ENCODE measurements around the gene OPRM1. TPM values are rescaled to one million over a fixed set of nuclear protein-coding genes. Genes with fewer than 3 reads are reported as not detected.

Gene OPRM1
- total RNA-seq, 2 experiments from 2014 or later, result not detected

- Mint-ChIP-seq H3K27ac (no peak overlapping the region), H3K9me3 (no peaks in the 10 kb centered on the region), H3K36me3 (ENCODE audit: low read depth) (no peaks in the 10 kb centered on the region), H3K4me3 (no peak overlapping the region), H3K4me1 (no peaks in the 10 kb centered on the region), H3K27me3 (peaks cover 4% of the 10 kb centered on the region)
- DNase-seq, result no peak
- ChIA-PET POLR2A (no interaction called here), CTCF (interaction anchor here (0.7 kb wide), 1 partner anchor 138 kb away, joined by 3 read pairs; no protein-coding TSS in a partner anchor)
Measured at GRCh38 chr6:154138793-154139192, 99.8 kb downstream of the OPRM1 start.

GRCh38 chr6:154139892-154140291, 100.9 kb downstream of the OPRM1 start:
- CTCF ChIA-PET, result no interaction called here
- no peak overlapping the region for H3K4me3 Mint-ChIP-seq
- H3K4me1 Mint-ChIP-seq, result no peaks in the 10 kb centered on the region
- POLR2A ChIA-PET, result no interaction called here
- no peak for DNase-seq
- H3K9me3 Mint-ChIP-seq, result no peaks in the 10 kb centered on the region
- H3K27me3 Mint-ChIP-seq, result peaks cover 4% of the 10 kb centered on the region
- no peaks in the 10 kb centered on the region for H3K36me3 Mint-ChIP-seq (ENCODE audit: low read depth)
- H3K27ac Mint-ChIP-seq, result no peak overlapping the region

GRCh38 chr6:154140743-154141142, 101.7 kb downstream of the OPRM1 start:
- Mint-ChIP-seq H3K27ac (no peak overlapping the region), H3K27me3 (peaks cover 4% of the 10 kb centered on the region), H3K4me1 (no peaks in the 10 kb centered on the region), H3K4me3 (no peak overlapping the region), H3K9me3 (no peaks in the 10 kb centered on the region), H3K36me3 (ENCODE audit: low read depth) (no peaks in the 10 kb centered on the region)
- CTCF ChIA-PET, result no interaction called here
- POLR2A ChIA-PET, result no interaction called here
- DNase-seq, result no peak

- no peaks in the 10 kb centered on the region for H3K36me3 Mint-ChIP-seq (ENCODE audit: low read depth)
- DNase-seq, result no peak
- no peaks in the 10 kb centered on the region for H3K9me3 Mint-ChIP-seq
- CTCF ChIA-PET, result no interaction called here
- H3K27me3 Mint-ChIP-seq, result peaks cover 5% of the 10 kb centered on the region
- H3K4me1 Mint-ChIP-seq, result no peaks in the 10 kb centered on the region
- POLR2A ChIA-PET, result no interaction called here
- H3K4me3 Mint-ChIP-seq, result no peak overlapping the region
- H3K27ac Mint-ChIP-seq, result no peak overlapping the region
Measured at GRCh38 chr6:154143753-154144152, 104.7 kb downstream of the OPRM1 start.

DNA sequence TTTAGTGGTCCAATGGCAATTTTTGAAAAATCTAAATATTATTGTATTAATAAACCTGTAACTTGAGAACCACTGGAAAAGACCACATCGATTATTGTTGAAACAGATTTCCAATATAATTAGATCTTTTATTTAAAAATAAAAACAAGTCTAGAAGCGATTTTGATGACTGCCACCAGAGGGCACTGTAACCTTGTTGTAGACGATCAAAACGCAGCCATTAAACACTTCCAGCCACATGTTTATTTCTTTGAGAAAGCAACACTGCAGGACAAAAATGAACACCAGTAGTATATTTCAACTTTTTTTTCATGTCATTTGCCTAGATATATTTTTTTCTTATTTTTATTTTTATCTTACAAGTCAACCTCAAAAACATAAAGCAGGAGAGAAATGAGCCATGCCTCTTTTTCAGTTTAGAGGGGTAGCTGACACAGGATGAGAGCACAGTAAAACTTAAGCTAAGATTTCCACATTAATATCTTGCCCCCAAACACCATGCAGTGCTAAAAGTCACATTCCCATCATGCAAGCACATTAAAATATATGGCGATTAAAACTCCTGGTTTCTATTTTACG, 115.4 kb downstream of the OPRM1 start:
- ChIA-PET CTCF (interaction anchor here (0.7 to 3.9 kb wide), 12 partner anchors 10 to 772 kb away, joined by 3 to 86 read pairs (median 4); no protein-coding TSS in a partner anchor), POLR2A (no interaction called here)
- peak; percentile 67 for DNase-seq
- H3K36me3 Mint-ChIP-seq (ENCODE audit: low read depth), result peaks cover 3% of the 10 kb centered on the region
- H3K27me3 Mint-ChIP-seq, result no peaks in the 10 kb centered on the region
- no peak overlapping the region for H3K27ac Mint-ChIP-seq
- no peak overlapping the region for H3K4me3 Mint-ChIP-seq
- H3K4me1 Mint-ChIP-seq, result peaks cover 27% of the 10 kb centered on the region
- H3K9me3 Mint-ChIP-seq, result no peaks in the 10 kb centered on the region

DNA sequence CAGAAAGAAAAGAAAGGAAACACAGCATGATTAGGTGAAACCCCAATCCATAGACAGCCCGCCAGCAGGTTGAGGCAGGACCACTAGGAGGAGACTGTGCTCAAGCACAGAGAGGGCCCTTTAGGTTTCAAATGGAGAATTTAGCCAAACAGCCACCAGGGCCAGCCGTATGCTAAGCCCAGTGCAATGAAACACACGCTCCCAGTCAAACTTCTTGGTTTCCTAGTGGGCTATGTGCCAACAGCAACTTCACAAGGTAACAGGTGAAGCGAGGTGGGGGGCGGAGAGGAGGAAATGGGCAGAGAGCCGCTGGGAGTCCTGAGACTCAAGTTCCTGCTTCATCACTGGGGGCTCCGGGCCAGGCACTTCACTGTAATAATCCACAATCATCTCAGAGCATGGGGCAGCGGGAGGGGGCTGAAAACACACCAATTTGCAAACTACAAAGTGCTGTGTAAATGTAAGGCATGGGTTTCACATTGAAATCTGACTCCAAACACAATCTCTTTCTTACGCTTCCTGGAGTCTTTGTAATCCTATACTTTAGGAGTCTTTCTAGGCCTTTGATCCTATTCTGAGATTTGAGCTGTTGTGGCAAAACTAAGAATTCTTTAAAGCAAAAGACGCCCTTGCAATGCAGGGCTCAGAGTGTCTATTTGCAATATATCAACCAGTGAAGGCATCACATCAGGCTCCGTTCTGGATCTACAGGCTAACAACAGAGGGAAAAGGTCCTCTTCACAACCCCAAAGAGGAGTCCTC, 117.3 kb downstream of the OPRM1 start:
- no peaks in the 10 kb centered on the region for H3K27me3 Mint-ChIP-seq
- no peaks in the 10 kb centered on the region for H3K9me3 Mint-ChIP-seq
- ChIA-PET POLR2A (interaction anchor here (1.0 to 2.8 kb wide), 5 partner anchors 13 to 121 kb away, joined by 3 to 10 read pairs (median 6); no protein-coding TSS in a partner anchor), CTCF (interaction anchor here (0.8 to 5.9 kb wide), 7 partner anchors 39 to 519 kb away, joined by 3 to 86 read pairs (median 5); no protein-coding TSS in a partner anchor)
- peak; percentile 64 for DNase-seq
- peak overlapping the region; percentile 52 for H3K27ac Mint-ChIP-seq
- H3K4me3 Mint-ChIP-seq, result peak overlapping the region; percentile 58
- peaks cover 7% of the 10 kb centered on the region for H3K36me3 Mint-ChIP-seq (ENCODE audit: low read depth)
- H3K4me1 Mint-ChIP-seq, result peaks cover 27% of the 10 kb centered on the region

DNA sequence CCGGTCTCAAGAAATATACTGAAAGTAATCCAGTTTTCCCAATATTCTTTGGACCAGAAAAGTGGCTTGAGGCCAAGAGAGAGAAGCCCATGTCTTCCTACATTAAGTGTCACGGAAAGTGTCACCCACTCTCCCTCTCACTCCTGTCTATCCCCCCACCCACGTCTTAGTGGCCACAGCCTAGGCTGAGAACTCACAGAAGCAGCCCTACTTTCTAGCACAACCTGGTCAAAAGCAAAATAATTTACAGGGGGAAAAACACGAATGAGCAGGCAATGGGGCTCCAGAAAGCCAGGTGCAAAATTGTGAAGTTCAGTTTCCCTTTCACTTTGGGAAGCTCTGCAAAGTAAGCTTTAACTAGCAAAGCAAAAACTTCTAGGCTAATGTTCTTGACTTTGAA, 118.0 kb downstream of the OPRM1 start:
- Mint-ChIP-seq H3K36me3 (ENCODE audit: low read depth) (peaks cover 7% of the 10 kb centered on the region), H3K4me1 (peaks cover 27% of the 10 kb centered on the region), H3K27ac (peak overlapping the region; percentile 30), H3K9me3 (no peaks in the 10 kb centered on the region), H3K27me3 (no peaks in the 10 kb centered on the region), H3K4me3 (peak overlapping the region; percentile 58)
- ChIA-PET CTCF (interaction anchor here (0.8 to 5.9 kb wide), 11 partner anchors 15 to 518 kb away, joined by 3 to 78 read pairs (median 5); no protein-coding TSS in a partner anchor), POLR2A (interaction anchor here (0.7 to 2.8 kb wide), 6 partner anchors 12 to 120 kb away, joined by 3 to 10 read pairs (median 5); no protein-coding TSS in a partner anchor)
- DNase-seq, result no peak

GRCh38 chr6:154157706-154158105, 118.7 kb downstream of the OPRM1 start:
- ChIA-PET POLR2A (interaction anchor here (0.7 to 2.8 kb wide), 6 partner anchors 12 to 120 kb away, joined by 3 to 10 read pairs (median 5); no protein-coding TSS in a partner anchor), CTCF (interaction anchor here (0.9 to 5.9 kb wide), 10 partner anchors 14 to 518 kb away, joined by 3 to 78 read pairs (median 5); no protein-coding TSS in a partner anchor)
- no peaks in the 10 kb centered on the region for H3K27me3 Mint-ChIP-seq
- H3K9me3 Mint-ChIP-seq, result no peaks in the 10 kb centered on the region
- H3K27ac Mint-ChIP-seq, result no peak overlapping the region
- peaks cover 27% of the 10 kb centered on the region for H3K4me1 Mint-ChIP-seq
- no peak for DNase-seq
- peak overlapping the region; percentile 58 for H3K4me3 Mint-ChIP-seq
- H3K36me3 Mint-ChIP-seq (ENCODE audit: low read depth), result peaks cover 7% of the 10 kb centered on the region

DNA sequence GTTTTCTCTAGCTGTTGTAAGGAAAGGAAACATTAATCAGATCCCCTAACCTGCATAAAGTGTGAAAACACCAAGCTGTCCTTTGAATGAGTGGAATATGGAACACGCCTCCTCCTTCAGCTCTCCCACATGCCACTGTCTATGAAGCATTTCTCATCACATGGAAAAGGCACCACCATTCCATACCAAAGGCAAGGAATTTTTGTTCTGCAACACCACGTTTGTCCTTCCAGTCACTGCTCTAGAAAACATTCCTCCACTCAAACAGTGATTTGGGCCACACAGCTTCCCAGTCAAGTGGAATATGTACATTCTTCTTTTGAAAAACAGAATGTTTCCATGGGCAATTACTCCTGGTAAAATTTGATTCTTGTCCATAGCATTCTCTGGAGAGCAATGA, 120.1 kb downstream of the OPRM1 start:
- POLR2A ChIA-PET, result interaction anchor here (1.9 to 2.8 kb wide), 2 partner anchors 113 to 118 kb away, joined by 5 to 8 read pairs; no protein-coding TSS in a partner anchor
- no peak overlapping the region for H3K4me3 Mint-ChIP-seq
- CTCF ChIA-PET, result interaction anchor here (1.5 to 5.9 kb wide), 4 partner anchors 86 to 118 kb away, joined by 3 to 78 read pairs (median 6); no protein-coding TSS in a partner anchor

DNA sequence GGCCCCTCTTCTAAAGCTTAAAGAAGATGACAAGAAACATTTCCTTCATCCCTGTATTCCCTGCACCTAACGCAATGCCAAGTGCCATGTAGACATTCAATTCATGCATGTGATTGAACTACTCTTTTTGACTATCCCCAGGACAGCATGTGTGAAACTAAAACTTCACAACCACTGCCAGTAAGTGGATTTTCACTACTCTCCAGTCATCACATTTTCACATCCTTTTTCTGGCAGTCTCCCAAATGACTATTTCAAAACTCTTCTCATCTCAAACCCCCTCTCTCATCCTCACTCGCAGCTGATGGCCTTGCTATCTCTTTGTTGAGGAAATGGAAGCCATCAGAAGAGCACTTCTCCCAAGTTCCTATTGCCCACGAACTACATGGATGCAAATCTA, 122.6 kb downstream of the OPRM1 start:
- Mint-ChIP-seq H3K4me3 (no peak overlapping the region), H3K27ac (no peak overlapping the region), H3K9me3 (no peaks in the 10 kb centered on the region), H3K27me3 (no peaks in the 10 kb centered on the region), H3K36me3 (ENCODE audit: low read depth) (peaks cover 11% of the 10 kb centered on the region), H3K4me1 (peaks cover 15% of the 10 kb centered on the region)
- ChIA-PET CTCF (interaction anchor here (1.4 to 5.9 kb wide), 2 partner anchors 113 to 116 kb away, joined by 4 to 78 read pairs; no protein-coding TSS in a partner anchor), POLR2A (no interaction called here)
- no peak for DNase-seq

More for the DNA sequence above, 120.1 kb downstream of the OPRM1 start:
- Mint-ChIP-seq H3K4me1 (peaks cover 27% of the 10 kb centered on the region), H3K27me3 (no peaks in the 10 kb centered on the region), H3K9me3 (no peaks in the 10 kb centered on the region), H3K27ac (no peak overlapping the region), H3K36me3 (ENCODE audit: low read depth) (peaks cover 7% of the 10 kb centered on the region)
- DNase-seq, result no peak

GRCh38 chr6:154164397-154164796, 125.4 kb downstream of the OPRM1 start:
- H3K4me3 Mint-ChIP-seq, result no peak overlapping the region
- ChIA-PET POLR2A (interaction anchor here (1.5 kb wide), 1 partner anchor 87 kb away, joined by 3 read pairs; no protein-coding TSS in a partner anchor), CTCF (interaction anchor here (1.2 to 2.5 kb wide), 3 partner anchors 9 to 113 kb away, joined by 3 to 9 read pairs (median 4); no protein-coding TSS in a partner anchor)
- no peaks in the 10 kb centered on the region for H3K9me3 Mint-ChIP-seq
- no peak for DNase-seq
- H3K27me3 Mint-ChIP-seq, result no peaks in the 10 kb centered on the region
- peaks cover 16% of the 10 kb centered on the region for H3K36me3 Mint-ChIP-seq (ENCODE audit: low read depth)
- H3K27ac Mint-ChIP-seq, result no peak overlapping the region
- H3K4me1 Mint-ChIP-seq, result peaks cover 7% of the 10 kb centered on the region

GRCh38 chr6:154165478-154165877, 126.4 kb downstream of the OPRM1 start:
- no peak overlapping the region for H3K4me3 Mint-ChIP-seq
- H3K27me3 Mint-ChIP-seq, result no peaks in the 10 kb centered on the region
- no peak for DNase-seq
- peaks cover 10% of the 10 kb centered on the region for H3K4me1 Mint-ChIP-seq
- POLR2A ChIA-PET, result interaction anchor here (1.5 kb wide), 1 partner anchor 86 kb away, joined by 3 read pairs; no protein-coding TSS in a partner anchor
- CTCF ChIA-PET, result interaction anchor here (0.7 to 2.5 kb wide), 4 partner anchors 10 to 112 kb away, joined by 3 to 9 read pairs (median 4); no protein-coding TSS in a partner anchor
- H3K9me3 Mint-ChIP-seq, result peaks cover 2% of the 10 kb centered on the region
- H3K27ac Mint-ChIP-seq, result no peak overlapping the region
- H3K36me3 Mint-ChIP-seq (ENCODE audit: low read depth), result peaks cover 13% of the 10 kb centered on the region

DNA sequence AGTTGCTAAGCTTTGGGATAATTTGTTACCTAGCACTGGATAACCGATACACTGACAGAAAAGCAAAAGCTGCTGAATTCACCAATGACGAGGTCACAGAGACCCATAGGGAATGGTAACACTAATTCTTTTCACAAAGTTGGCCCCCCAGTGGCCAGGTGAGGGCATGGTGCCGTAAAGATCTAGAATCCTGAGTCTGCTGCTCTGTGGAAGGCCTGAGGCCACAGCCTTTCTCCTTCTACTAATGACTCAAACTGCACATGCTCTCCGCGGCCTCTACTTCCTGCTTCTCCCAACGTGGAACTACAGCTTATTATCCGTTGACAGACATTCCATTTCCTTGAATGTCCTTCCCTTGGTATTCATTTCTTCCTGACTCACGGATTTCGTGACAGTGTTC, 127.1 kb downstream of the OPRM1 start:
- no peak overlapping the region for H3K4me3 Mint-ChIP-seq
- no peak for DNase-seq
- H3K27ac Mint-ChIP-seq, result no peak overlapping the region
- peaks cover 3% of the 10 kb centered on the region for H3K9me3 Mint-ChIP-seq
- no peaks in the 10 kb centered on the region for H3K27me3 Mint-ChIP-seq
- H3K4me1 Mint-ChIP-seq, result peaks cover 10% of the 10 kb centered on the region
- peaks cover 16% of the 10 kb centered on the region for H3K36me3 Mint-ChIP-seq (ENCODE audit: low read depth)
- POLR2A ChIA-PET, result no interaction called here
- CTCF ChIA-PET, result interaction anchor here (0.7 to 0.8 kb wide), 2 partner anchors 101 to 108 kb away, joined by 3 read pairs; no protein-coding TSS in a partner anchor

All from activated CD4-positive, alpha-beta memory T cell treated with anti-CD3 and anti-CD28 coated beads, Interleukin-2, amount 10 ng/mL, durations not matched to agents 7 days and 5 days (primary cell).